ENCODE data around the gene LRRK2. TPM values are rescaled to one million over a fixed set of nuclear protein-coding genes. Genes with fewer than 3 reads are reported as not detected.

LRRK2 gene
- polyA plus RNA-seq, 1 donor (not counting 4 experiments of a cell fraction or from before 2014, with no cell fraction given), result 0.25 TPM

GRCh38 chr12:40330180-40330579 is 105.4 kb downstream of the LRRK2 start:
- Histone ChIP-seq H3K4me1 (ENCODE audit: control insufficient read depth, extremely low read depth, insufficient read depth, low read length) (peaks cover 4% of the 10 kb centered on the region), H4K20me1 (ENCODE audit: control insufficient read depth, extremely low read depth, insufficient read depth, low read length) (no peaks in the 10 kb centered on the region), H3K9me3 (ENCODE audit: control insufficient read depth, low read depth, low read length) (no peaks in the 10 kb centered on the region), H3K9me1 (ENCODE audit: control insufficient read depth, extremely low read depth, insufficient read depth, low read length) (no peaks in the 10 kb centered on the region), H3K27ac (ENCODE audit: control insufficient read depth, insufficient read depth, low read length) (no peak overlapping the region), H3K4me3 (ENCODE audit: control insufficient read depth in 2 of 3, extremely low read depth in 1 of 3, insufficient read depth in 2 of 3, low read depth in 1 of 3, low read length in 3 of 3) (no peak overlapping the region), H2AFZ (ENCODE audit: control insufficient read depth, low read length) (no peak overlapping the region), H3K4me2 (ENCODE audit: control insufficient read depth, extremely low read depth, insufficient read depth, low read depth, low read length) (no peak overlapping the region), H3K79me2 (ENCODE audit: control insufficient read depth, insufficient read depth, low read length) (no peaks in the 10 kb centered on the region), H3K9ac (ENCODE audit: control insufficient read depth, extremely low read depth, insufficient read depth, low read length) (no peak overlapping the region), H3K36me3 (ENCODE audit: control insufficient read depth in 2 of 2, extremely low read depth in 1 of 2, insufficient read depth in 2 of 2, low read length in 2 of 2) (no peaks in the 10 kb centered on the region), H3K27me3 (ENCODE audit: control insufficient read depth, extremely low read depth, insufficient read depth, low read length) (no peaks in the 10 kb centered on the region)
- dilution Hi-C loops (cut with MboI; ENCODE audit: extremely low pct_ligation_motif_present, low sequenced_read_pairs), result loop anchor here (25.0 kb wide), 1 partner anchor 507 kb away; no protein-coding TSS in a partner anchor
- FAIRE-seq, result no peak
- no peak for DNase-seq (ENCODE audit: low read depth, low spot score)
- TF ChIP-seq EZH2 (IDR thresholded peaks at IDR 0.05; ENCODE audit: low read length) (no peak), CTCF (optimal IDR thresholded peaks at IDR 0.05 in 1 of 3, IDR thresholded peaks at IDR 0.05 in 1 of 3, conservative IDR thresholded peaks at IDR 0.05 in 1 of 3; ENCODE audit: extremely low read depth in 1 of 3, insufficient read depth in 2 of 3, low read length in 3 of 3) (no peak)

- Histone ChIP-seq H3K27me3 (ENCODE audit: control insufficient read depth, extremely low read depth, insufficient read depth, low read length) (no peaks in the 10 kb centered on the region), H3K9me3 (ENCODE audit: control insufficient read depth, low read depth, low read length) (no peaks in the 10 kb centered on the region), H3K4me1 (ENCODE audit: control insufficient read depth, extremely low read depth, insufficient read depth, low read length) (peaks cover 9% of the 10 kb centered on the region), H3K4me2 (ENCODE audit: control insufficient read depth, extremely low read depth, insufficient read depth, low read depth, low read length) (no peak overlapping the region), H3K9ac (ENCODE audit: control insufficient read depth, extremely low read depth, insufficient read depth, low read length) (no peak overlapping the region), H4K20me1 (ENCODE audit: control insufficient read depth, extremely low read depth, insufficient read depth, low read length) (no peaks in the 10 kb centered on the region), H3K9me1 (ENCODE audit: control insufficient read depth, extremely low read depth, insufficient read depth, low read length) (no peaks in the 10 kb centered on the region), H3K79me2 (ENCODE audit: control insufficient read depth, insufficient read depth, low read length) (no peaks in the 10 kb centered on the region), H3K36me3 (ENCODE audit: control insufficient read depth in 2 of 2, extremely low read depth in 1 of 2, insufficient read depth in 2 of 2, low read length in 2 of 2) (no peaks in the 10 kb centered on the region), H2AFZ (ENCODE audit: control insufficient read depth, low read length) (no peak overlapping the region), H3K4me3 (ENCODE audit: control insufficient read depth in 2 of 3, extremely low read depth in 1 of 3, insufficient read depth in 2 of 3, low read depth in 1 of 3, low read length in 3 of 3) (no peak overlapping the region), H3K27ac (ENCODE audit: control insufficient read depth, insufficient read depth, low read length) (no peak overlapping the region)
- FAIRE-seq (peak; percentile 32), DNase-seq (ENCODE audit: low read depth, low spot score) (no peak)
- TF ChIP-seq EZH2 (IDR thresholded peaks at IDR 0.05; ENCODE audit: low read length) (no peak), CTCF (optimal IDR thresholded peaks at IDR 0.05 in 1 of 3, IDR thresholded peaks at IDR 0.05 in 1 of 3, conservative IDR thresholded peaks at IDR 0.05 in 1 of 3; ENCODE audit: extremely low read depth in 1 of 3, insufficient read depth in 2 of 3, low read length in 3 of 3) (no peak)
- dilution Hi-C loops (cut with MboI; ENCODE audit: extremely low pct_ligation_motif_present, low sequenced_read_pairs), result loop anchor here (25.0 kb wide), 1 partner anchor 505 kb away; no protein-coding TSS in a partner anchor
These were observed 107.1 kb downstream of the LRRK2 start for GRCh38 chr12:40331886-40332285.

Measured in keratinocyte (primary cell).